ENCODE results near the gene LRMDA.

DNA sequence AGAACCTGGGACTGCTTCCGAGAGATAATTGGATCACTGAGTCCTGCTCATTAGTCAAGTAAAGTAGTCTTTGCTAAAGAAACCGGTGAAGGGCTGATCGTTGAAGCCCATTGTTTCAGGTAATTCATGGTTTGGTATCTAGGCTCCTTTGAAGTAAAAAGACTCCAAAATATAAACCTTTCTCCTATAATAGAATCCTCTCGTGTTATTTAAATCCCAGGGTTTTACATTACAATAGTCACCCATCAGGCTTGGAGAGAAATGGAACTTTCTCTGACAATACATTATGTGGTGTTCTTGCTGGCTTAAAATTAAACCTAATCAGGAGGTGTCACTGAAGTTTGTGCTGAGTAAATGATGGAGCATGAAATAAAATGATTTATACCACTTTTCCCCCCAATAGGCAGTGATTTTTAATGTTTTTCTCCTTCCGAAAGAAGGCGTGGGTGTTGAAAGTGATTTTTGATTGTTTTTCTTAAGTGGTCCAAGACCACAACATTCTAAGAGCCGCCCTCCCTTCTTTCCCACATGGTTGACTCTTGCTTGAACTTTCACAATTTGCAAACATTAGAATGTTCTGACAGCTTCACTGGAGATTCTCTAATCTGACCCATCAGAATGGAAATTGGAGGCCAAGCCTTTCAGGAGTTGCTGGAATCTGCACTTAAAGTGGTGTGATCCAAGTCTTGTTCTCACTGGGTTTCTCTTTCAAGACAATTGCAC lies 44.2 kb downstream of the LRMDA start:
- TF ChIP-seq, protein P1, sequence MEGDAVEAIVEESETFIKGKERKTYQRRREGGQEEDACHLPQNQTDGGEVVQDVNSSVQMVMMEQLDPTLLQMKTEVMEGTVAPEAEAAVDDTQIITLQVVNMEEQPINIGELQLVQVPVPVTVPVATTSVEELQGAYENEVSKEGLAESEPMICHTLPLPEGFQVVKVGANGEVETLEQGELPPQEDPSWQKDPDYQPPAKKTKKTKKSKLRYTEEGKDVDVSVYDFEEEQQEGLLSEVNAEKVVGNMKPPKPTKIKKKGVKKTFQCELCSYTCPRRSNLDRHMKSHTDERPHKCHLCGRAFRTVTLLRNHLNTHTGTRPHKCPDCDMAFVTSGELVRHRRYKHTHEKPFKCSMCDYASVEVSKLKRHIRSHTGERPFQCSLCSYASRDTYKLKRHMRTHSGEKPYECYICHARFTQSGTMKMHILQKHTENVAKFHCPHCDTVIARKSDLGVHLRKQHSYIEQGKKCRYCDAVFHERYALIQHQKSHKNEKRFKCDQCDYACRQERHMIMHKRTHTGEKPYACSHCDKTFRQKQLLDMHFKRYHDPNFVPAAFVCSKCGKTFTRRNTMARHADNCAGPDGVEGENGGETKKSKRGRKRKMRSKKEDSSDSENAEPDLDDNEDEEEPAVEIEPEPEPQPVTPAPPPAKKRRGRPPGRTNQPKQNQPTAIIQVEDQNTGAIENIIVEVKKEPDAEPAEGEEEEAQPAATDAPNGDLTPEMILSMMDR (IDR thresholded peaks at IDR 0.05; ENCODE audit: low read depth, low read length): no peak
- no peak for TF ChIP-seq EZH2phosphoT487 (IDR thresholded peaks at IDR 0.05; ENCODE audit: low read depth)

Measured in OCI-LY3 (cell line).